ENCODE data around the gene CRYL1. TPM values are rescaled to one million over a fixed set of nuclear protein-coding genes. Genes with fewer than 3 reads are reported as not detected.

Gene CRYL1
- total and polyA plus RNA-seq, 2 of the 4 experiments (the other 2 are of a cell fraction): 11.7 to 16.4 TPM

- no peak overlapping the region for H4K5ac ChIP-seq (ENCODE audit: low read depth, low read length)
- no peak overlapping the region for H3K9ac ChIP-seq (ENCODE audit: low read depth, low read length)
- no peak overlapping the region for H2AK5ac ChIP-seq (ENCODE audit: low read depth, low read length)
- dilution Hi-C loops (cut with HindIII; ENCODE audit: low sequenced_read_pairs, unreplicated experiment): loop anchor here (25.0 kb wide), 1 partner anchor 302 kb away; the partner anchor contains the start of gene GJB2
- H2BK5ac ChIP-seq (ENCODE audit: low read depth, low read length, poor library complexity, severe bottlenecking): no peak overlapping the region
- H3K9me3 ChIP-seq (ENCODE audit: control insufficient read depth, insufficient read depth, low read length): no peaks in the 10 kb centered on the region
- intact Hi-C loops (cut with micrococcal nuclease): loop anchor here (1.0 kb wide), 2 partner anchors 292 to 307 kb away; no protein-coding TSS in a partner anchor
- H2BK120ac ChIP-seq (ENCODE audit: low read depth, low read length): no peak overlapping the region
- in situ Hi-C loops (cut with MboI; ENCODE audit: low sequenced_read_pairs): no loop called here
- no peak overlapping the region for H4K8ac ChIP-seq (ENCODE audit: low read depth in 2 of 2, low read length in 2 of 2)
- H3K4me2 ChIP-seq (ENCODE audit: low read depth, low read length): no peak overlapping the region
- H2BK15ac ChIP-seq (ENCODE audit: low read depth, low read length): no peak overlapping the region
- no peaks in the 10 kb centered on the region for H4K20me1 ChIP-seq (ENCODE audit: insufficient read depth, low read length)
- DNase-seq (peak; percentile 62), ATAC-seq (ENCODE audit: low read depth) (peak; percentile 88)
- H3K79me1 ChIP-seq (ENCODE audit: low read depth in 1 of 2, low read length in 2 of 2): no peaks in the 10 kb centered on the region
- WGBS, 2 experiments (ENCODE audit: extremely low coverage in 2 of 2, insufficient read length in 1 of 2): 38% methylated on average over 1 of the region's 4 CpGs; no CpG with 5 or more reads in 1 of the 2 experiments
- no TSS peak for BruUV-seq (replicated peaks)
- no peak overlapping the region for H3K23ac ChIP-seq (ENCODE audit: low read depth, low read length)
- no peak overlapping the region for H3K56ac ChIP-seq (ENCODE audit: extremely low read depth, insufficient read depth, low read length)
- no peaks in the 10 kb centered on the region for H3K27me3 ChIP-seq (ENCODE audit: control insufficient read depth, insufficient read depth, low read length)
- no peaks in the 10 kb centered on the region for H3K9me1 ChIP-seq (ENCODE audit: insufficient read depth, low read length)
- no peak overlapping the region for H3K14ac ChIP-seq (replicated peaks; ENCODE audit: low read depth, low read length)
- no peaks in the 10 kb centered on the region for H3K36me3 ChIP-seq (ENCODE audit: control insufficient read depth, insufficient read depth, low read length)
- ChIA-PET POLR2A (ENCODE audit: unreplicated experiment) (no interaction called here), CTCF (interaction anchor here (0.6 to 2.3 kb wide), 6 partner anchors 287 to 313 kb away, joined by 3 to 16 read pairs (median 4); no protein-coding TSS in a partner anchor)
- H4K91ac ChIP-seq (ENCODE audit: insufficient read depth, low read depth, low read length): no peak overlapping the region
- H3K27ac ChIP-seq (ENCODE audit: insufficient read depth, low read length): no peak overlapping the region
- TF ChIP-seq RAD21 (IDR thresholded peaks at IDR 0.05; ENCODE audit: low read length): peak; percentile 97
- no peak for TF ChIP-seq NFE2L2 (IDR thresholded peaks at IDR 0.05; ENCODE audit: low read depth, low read length)
- no peak for TF ChIP-seq BHLHE40 (IDR thresholded peaks at IDR 0.05; ENCODE audit: low read depth, low read length)
- no peak for TF ChIP-seq POLR2A (IDR thresholded peaks at IDR 0.05; ENCODE audit: low read depth, low read length)
- TF ChIP-seq, protein P1, sequence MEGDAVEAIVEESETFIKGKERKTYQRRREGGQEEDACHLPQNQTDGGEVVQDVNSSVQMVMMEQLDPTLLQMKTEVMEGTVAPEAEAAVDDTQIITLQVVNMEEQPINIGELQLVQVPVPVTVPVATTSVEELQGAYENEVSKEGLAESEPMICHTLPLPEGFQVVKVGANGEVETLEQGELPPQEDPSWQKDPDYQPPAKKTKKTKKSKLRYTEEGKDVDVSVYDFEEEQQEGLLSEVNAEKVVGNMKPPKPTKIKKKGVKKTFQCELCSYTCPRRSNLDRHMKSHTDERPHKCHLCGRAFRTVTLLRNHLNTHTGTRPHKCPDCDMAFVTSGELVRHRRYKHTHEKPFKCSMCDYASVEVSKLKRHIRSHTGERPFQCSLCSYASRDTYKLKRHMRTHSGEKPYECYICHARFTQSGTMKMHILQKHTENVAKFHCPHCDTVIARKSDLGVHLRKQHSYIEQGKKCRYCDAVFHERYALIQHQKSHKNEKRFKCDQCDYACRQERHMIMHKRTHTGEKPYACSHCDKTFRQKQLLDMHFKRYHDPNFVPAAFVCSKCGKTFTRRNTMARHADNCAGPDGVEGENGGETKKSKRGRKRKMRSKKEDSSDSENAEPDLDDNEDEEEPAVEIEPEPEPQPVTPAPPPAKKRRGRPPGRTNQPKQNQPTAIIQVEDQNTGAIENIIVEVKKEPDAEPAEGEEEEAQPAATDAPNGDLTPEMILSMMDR (conservative IDR thresholded peaks at IDR 0.05; ENCODE audit: low read depth, low read length): peak; percentile 81
- TF ChIP-seq MXI1 (IDR thresholded peaks at IDR 0.05; ENCODE audit: borderline replicate concordance, low read depth, low read length): no peak
- TF ChIP-seq MAFK (IDR thresholded peaks at IDR 0.05; ENCODE audit: low read depth, low read length): no peak
- TF ChIP-seq RFX5 (IDR thresholded peaks at IDR 0.05; ENCODE audit: low read depth, low read length): no peak
- TF ChIP-seq MAZ (IDR thresholded peaks at IDR 0.05; ENCODE audit: borderline replicate concordance, low read depth, low read length): no peak
- TF ChIP-seq, protein P2, sequence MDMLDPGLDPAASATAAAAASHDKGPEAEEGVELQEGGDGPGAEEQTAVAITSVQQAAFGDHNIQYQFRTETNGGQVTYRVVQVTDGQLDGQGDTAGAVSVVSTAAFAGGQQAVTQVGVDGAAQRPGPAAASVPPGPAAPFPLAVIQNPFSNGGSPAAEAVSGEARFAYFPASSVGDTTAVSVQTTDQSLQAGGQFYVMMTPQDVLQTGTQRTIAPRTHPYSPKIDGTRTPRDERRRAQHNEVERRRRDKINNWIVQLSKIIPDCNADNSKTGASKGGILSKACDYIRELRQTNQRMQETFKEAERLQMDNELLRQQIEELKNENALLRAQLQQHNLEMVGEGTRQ (IDR thresholded peaks at IDR 0.05; ENCODE audit: low read depth, low read length): no peak
- no peak for TF ChIP-seq CEBPB (IDR thresholded peaks at IDR 0.05; ENCODE audit: low read depth, low read length)
- TF ChIP-seq RCOR1 (IDR thresholded peaks at IDR 0.05; ENCODE audit: insufficient replicate concordance, low read length): no peak
- no peak for TF ChIP-seq ELK1 (IDR thresholded peaks at IDR 0.05; ENCODE audit: borderline replicate concordance, low read depth, low read length)
- TF ChIP-seq SMC3 (IDR thresholded peaks at IDR 0.05; ENCODE audit: low read depth, low read length): peak; percentile 82
- TF ChIP-seq CHD1 (IDR thresholded peaks at IDR 0.05; ENCODE audit: low read depth, low read length): no peak
- no peak for TF ChIP-seq FOS (IDR thresholded peaks at IDR 0.05; ENCODE audit: low read depth, low read length)
- H2BK20ac ChIP-seq (ENCODE audit: low read depth, low read length): no peak overlapping the region
- H3K4me1 ChIP-seq (ENCODE audit: control insufficient read depth, insufficient read depth, low read length): peaks cover 1% of the 10 kb centered on the region; the same call in 1 of the 2 replicates
- H3K4me3 ChIP-seq (ENCODE audit: insufficient read depth, low read depth, low read length): no peak overlapping the region
- H2AFZ ChIP-seq (replicated peaks; ENCODE audit: low read length, poor library complexity): peak overlapping the region; percentile 56
- no peak overlapping the region for H3K4ac ChIP-seq (ENCODE audit: low read depth, low read length)
- no peak overlapping the region for H2AK9ac ChIP-seq (replicated peaks; ENCODE audit: low read depth, low read length, poor library complexity)
- H3K18ac ChIP-seq (ENCODE audit: low read depth, low read length): no peak overlapping the region
Measured at GRCh38 chr13:20489185-20489820, 36.4 kb downstream of the CRYL1 start.
